HFF-Myc (cell line): ENCODE results near the gene DIP2C.
"Not testable (repeated sequence)": the region's sequence is repeated elsewhere in the genome, so short reads cannot be mapped to it uniquely, and the experiment has no call there.

Source experiments
- DNase-seq: peaks from one replicate; pipeline ENCODE4 v3.0.0-alpha.2; 2011; ENCODE audit warnings: low read depth; ENCODE audit errors: extremely low read depth
- H3K4me3 ChIP-seq: replicated peaks from 2 replicates; pipeline ENCODE4 v1.5.1; 2011; ENCODE audit warnings: low read depth, mild to moderate bottlenecking, control low read depth, low read length
- TF ChIP-seq, protein P1 (sequence below): IDR thresholded peaks from 2 replicates; pipeline ENCODE4 v1.5.1; 2012; ENCODE audit warnings: mild to moderate bottlenecking, low read depth, low read length, control low read depth; ENCODE audit errors: missing control alignments

Gene DIP2C

DNA sequence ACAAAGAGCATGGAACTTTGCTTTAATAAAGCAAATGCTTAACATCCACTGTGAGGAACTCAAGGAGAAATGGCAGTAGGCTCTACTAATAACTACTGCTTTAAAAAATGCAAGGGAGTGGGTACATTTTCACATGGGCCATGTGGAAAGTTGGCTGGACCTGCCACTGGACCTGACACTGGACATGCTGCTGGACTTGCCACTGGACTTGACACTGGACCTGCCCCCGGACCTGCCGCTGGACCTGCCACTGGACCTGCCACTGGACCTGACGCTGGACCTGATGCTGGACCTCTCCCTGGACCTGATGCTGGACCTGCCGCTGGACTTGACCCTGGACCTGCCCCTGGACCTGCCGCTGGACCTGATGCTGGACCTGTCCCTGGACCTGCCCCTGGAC is 32.6 kb downstream of the DIP2C start:
- H3K4me3 ChIP-seq: no peak overlapping the region
- TF ChIP-seq, protein P1, sequence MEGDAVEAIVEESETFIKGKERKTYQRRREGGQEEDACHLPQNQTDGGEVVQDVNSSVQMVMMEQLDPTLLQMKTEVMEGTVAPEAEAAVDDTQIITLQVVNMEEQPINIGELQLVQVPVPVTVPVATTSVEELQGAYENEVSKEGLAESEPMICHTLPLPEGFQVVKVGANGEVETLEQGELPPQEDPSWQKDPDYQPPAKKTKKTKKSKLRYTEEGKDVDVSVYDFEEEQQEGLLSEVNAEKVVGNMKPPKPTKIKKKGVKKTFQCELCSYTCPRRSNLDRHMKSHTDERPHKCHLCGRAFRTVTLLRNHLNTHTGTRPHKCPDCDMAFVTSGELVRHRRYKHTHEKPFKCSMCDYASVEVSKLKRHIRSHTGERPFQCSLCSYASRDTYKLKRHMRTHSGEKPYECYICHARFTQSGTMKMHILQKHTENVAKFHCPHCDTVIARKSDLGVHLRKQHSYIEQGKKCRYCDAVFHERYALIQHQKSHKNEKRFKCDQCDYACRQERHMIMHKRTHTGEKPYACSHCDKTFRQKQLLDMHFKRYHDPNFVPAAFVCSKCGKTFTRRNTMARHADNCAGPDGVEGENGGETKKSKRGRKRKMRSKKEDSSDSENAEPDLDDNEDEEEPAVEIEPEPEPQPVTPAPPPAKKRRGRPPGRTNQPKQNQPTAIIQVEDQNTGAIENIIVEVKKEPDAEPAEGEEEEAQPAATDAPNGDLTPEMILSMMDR: no peak
- no peak for DNase-seq

DNA sequence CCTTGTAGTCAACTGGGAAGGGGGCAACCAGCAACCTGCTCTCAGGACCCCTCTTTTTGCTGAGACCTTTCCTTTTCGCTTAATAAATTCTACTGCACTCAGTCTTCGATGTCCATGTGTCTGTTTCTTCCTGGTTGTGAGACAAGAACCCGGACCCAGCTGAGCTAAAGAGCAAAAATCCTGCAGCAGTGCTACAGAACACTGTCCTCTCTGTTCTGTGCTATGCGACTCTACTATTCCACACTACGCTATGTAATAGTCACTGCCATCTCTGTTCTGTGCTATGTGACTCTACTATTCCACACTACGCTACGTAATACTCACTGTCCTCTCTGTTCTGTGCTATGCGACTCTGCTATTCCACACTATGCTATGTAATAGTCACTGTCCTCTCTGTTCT is 34.3 kb downstream of the DIP2C start:
- no peak for DNase-seq
- H3K4me3 ChIP-seq: no peak overlapping the region
- TF ChIP-seq, protein P1: no peak

DNA sequence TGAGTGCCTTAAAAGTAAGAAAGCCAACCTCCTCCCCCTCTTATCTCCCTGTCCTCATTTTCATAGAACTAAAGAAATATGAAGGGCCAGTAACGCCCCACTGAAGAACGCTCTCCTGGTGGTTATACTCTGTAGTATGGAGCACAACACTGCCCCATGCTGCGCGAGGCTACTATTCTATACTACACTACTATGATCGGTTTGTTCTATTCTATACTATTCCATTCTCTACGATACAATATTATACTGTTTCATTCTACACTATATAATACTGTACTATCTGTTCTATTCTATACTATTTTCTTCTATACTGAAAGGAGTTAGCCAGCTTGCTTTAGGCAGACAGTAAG is 34.8 kb downstream of the DIP2C start:
- no peak for DNase-seq
- TF ChIP-seq, protein P1: no peak

DNA sequence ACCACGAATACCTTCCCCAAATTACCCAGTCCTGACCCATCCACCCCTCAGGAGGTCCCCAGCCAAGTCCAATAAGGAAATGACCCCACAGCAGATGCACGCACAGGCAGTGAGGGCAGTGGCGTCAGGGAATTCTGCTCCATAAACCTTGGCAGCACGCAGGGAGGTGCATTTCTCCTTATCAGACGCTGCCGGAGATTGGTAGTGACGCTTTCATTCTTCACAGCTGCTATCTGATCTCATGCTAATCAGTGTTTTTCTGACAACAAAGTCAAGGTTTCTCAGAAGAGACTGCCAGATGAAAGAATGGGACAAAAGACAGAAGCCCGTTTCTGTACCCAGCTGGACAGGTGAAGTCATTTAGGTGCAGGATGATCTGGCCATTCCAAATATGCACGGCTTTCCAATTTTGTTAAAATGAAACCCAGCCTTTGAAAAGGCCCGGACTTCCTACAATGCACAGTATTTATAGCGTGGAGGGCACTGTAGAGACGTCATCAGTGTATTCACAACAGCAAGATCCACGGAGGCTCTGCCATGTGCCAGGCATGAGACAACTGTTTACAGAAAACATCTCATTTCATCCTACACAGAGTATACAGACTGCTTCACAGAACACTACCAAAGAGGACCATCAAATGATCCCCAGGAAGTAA is 35.3 kb downstream of the DIP2C start:
- TF ChIP-seq, protein P1: no peak
- no peak overlapping the region for H3K4me3 ChIP-seq
- DNase-seq: no peak

More for the DNA sequence above, 34.8 kb downstream of the DIP2C start:
- H3K4me3 ChIP-seq: no peak overlapping the region

DNA sequence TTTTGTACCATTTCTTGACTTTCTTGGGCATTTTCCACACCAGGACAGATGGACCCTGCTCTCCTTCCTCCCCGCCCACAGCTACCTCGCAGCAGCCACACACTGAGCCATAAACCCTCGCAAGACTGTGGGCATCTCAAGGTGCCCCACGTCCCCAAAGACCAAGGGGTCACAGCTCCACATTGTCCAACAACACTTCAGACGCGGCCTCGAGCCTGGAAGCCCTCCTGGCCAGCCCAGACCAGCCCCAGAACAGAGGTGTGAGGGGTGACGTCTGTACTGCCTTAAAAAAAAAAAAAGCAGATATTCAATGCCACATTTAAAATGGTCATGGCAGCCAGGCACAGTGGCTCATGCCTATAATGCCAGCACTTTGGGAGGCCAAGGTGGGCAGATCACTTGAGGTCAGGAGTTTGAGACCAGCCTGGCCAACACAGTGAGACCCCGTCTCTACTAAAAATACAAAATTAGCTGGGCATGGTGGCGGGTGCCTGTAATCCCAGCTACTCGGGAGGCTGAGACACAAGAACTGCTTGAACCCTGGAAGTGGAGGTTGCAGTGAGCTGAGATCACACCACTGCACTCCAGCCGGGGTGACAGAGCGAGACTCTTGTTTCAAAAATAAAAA is 36.5 kb downstream of the DIP2C start:
- DNase-seq, H3K4me3 ChIP-seq: not testable (repeated sequence)

DNA sequence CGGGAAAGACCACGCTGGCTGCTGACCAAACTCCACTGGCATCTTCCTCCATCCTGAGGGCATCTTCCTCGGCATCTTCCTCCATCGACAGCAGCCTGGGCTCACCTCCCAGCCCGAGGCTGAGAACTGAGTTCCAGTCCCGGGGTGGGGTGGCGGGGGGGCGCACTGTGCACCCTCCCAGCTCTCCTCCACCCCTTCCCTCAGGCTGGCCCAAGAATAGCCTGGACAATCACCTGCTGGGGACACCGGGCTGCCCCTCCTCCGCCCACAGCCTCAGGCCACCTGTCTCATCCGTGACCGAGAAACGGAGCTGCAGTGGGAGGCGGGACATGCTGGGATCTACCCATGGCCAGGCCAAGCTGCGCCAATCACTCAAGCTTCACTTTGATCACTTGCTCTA is 37.2 kb downstream of the DIP2C start:
- TF ChIP-seq, protein P1: no peak
- H3K4me3 ChIP-seq: no peak overlapping the region
- DNase-seq: no peak

DNA sequence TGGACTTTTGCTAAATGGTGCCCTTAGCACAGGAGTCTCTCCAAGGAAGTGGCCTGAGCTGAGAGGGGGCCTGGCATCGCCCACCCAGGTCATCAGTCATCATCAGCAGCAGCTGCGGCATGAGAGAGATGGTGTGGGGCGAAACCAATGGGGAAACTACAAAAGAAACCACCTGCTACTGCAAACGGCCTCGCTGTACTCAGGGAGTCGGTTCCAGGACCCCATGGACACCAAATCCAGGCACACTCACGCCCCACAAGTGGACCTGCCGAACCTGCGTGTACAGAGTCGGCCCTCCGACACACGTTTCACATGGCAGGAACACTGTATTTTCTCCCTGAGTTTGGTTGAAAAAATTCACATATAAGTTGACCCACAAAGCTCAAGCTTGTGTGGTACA is 37.8 kb downstream of the DIP2C start:
- no peak for DNase-seq
- H3K4me3 ChIP-seq: no peak overlapping the region
- TF ChIP-seq, protein P1: no peak
